Lung (tissue), 12 donors: ENCODE results near the gene LRRC17. TPM values are rescaled to one million over a fixed set of nuclear protein-coding genes. Genes with fewer than 3 reads are reported as not detected.
"Not testable (repeated sequence)": the region's sequence is repeated elsewhere in the genome, so short reads cannot be mapped to it uniquely, and the experiment has no call there.

Experiments used
- ATAC-seq: fragments of 200-7000 bp; cut with Tn5 transposase; one replicate; pipeline ENCODE4 v1.9.1; 2020; ENCODE audit warnings: moderate number of reproducible peaks; ENCODE audit not compliant: insufficient read depth, low FRiP score
- DNase-seq, 3 donors: peaks; one replicate each; pipeline ENCODE4 v3.0.0-alpha.2; 2013 to 2017
- H3K27ac ChIP-seq, 2 donors: one replicate each; pipeline ENCODE4 v1.5.1; 2013; ENCODE audit warnings: mild to moderate bottlenecking in 2 of 2, moderate library complexity in 2 of 2, control low read depth in 1 of 2, inconsistent platforms in 1 of 2, low read depth in 1 of 2, low read length in 1 of 2
- H3K27me3 ChIP-seq, 3 donors: one replicate each; pipeline ENCODE4 v1.5.1; 2013; ENCODE audit warnings: low read length in 2 of 3; ENCODE audit not compliant: control insufficient read depth in 3 of 3, insufficient read depth in 3 of 3
- H3K36me3 ChIP-seq, 4 donors: one replicate each; pipeline ENCODE4 v1.5.1; 2013; ENCODE audit warnings: low read length in 4 of 4, mild to moderate bottlenecking in 1 of 4, moderate library complexity in 1 of 4; ENCODE audit not compliant: control insufficient read depth in 4 of 4, insufficient read depth in 4 of 4
- H3K4me1 ChIP-seq, 5 donors: one replicate each; pipeline ENCODE4 v1.5.1; 2013; ENCODE audit warnings: low read length in 5 of 5, mild to moderate bottlenecking in 2 of 5, moderate library complexity in 1 of 5; ENCODE audit not compliant: control insufficient read depth in 5 of 5, insufficient read depth in 5 of 5
- H3K4me3 ChIP-seq: one replicate; pipeline ENCODE4 v1.5.1; 2013; ENCODE audit warnings: mild to moderate bottlenecking, control low read depth, moderate library complexity
- H3K9ac ChIP-seq, 2 donors: one replicate each; pipeline ENCODE4 v1.5.1; 2013; ENCODE audit warnings: low read length in 2 of 2, control low read depth in 1 of 2; ENCODE audit not compliant: insufficient read depth in 1 of 2
- H3K9me3 ChIP-seq, 4 donors: one replicate each; pipeline ENCODE4 v1.5.1; 2013; ENCODE audit warnings: low read length in 3 of 4, mild to moderate bottlenecking in 1 of 4, moderate library complexity in 1 of 4; ENCODE audit not compliant: control insufficient read depth in 4 of 4, insufficient read depth in 3 of 4
- CTCF ChIP-seq: IDR thresholded peaks from 2 replicates; pipeline ENCODE4 v1.5.1; 2012; ENCODE audit warnings: mild to moderate bottlenecking; ENCODE audit errors: control extremely low read depth, extremely low read depth
- WGBS, 2 donors: extraction: QIAGEN DNeasy Blood & Tissue Kit; methylation state at CpG; one replicate each; pipeline ENCODE4 v1.1.7; 2013; 5-methylcytosine and 5-hydroxymethylcytosine counted together
- polyA plus RNA-seq, 2 donors: library from polyadenylated mRNA; stranded (reverse); fragments of 200-250 nt; gene quantifications; one replicate each; pipeline ENCODE4 v1.2.1, GENCODE V29; 2013
- total RNA-seq, 2 donors: library from RNA; depleted of rRNA in 1 of 2; stranded (reverse); fragments of >200 nt in 1 of 2; gene quantifications; one replicate each; pipeline ENCODE4 v1.2.1, GENCODE V29; 2014 to 2021
- donor health status: control.
- donor health status: control.
- donor health status: Bipolar disorder and iron deficiency.
- donor health status: healthy.
- donor health status: DM: yes; HTN: yes; CAD: no.

The LRRC17 gene
- total and polyA plus RNA-seq, 4 donors, result 0.63 to 81.6 (median 2.2) TPM

GRCh38 chr7:102951839-102952238 lies 39.0 kb downstream of the LRRC17 start:
- TF ChIP-seq CTCF, result no peak
- no peak for DNase-seq
- WGBS, 2 donors, result 93 to 97% methylated on average over 3 of the region's 3 CpGs

GRCh38 chr7:102953406-102953805 lies 40.6 kb downstream of the LRRC17 start:
- H3K27me3 ChIP-seq, result no peaks in the 10 kb centered on the region
- no peaks in the 10 kb centered on the region for H3K9me3 ChIP-seq
- H3K36me3 ChIP-seq, result peaks cover 0 to 5% (median 2%) of the 10 kb centered on the region in 4 donors
- H3K9ac ChIP-seq, result no peak overlapping the region
- H3K27ac ChIP-seq, result no peak overlapping the region
- DNase-seq (no peak), ATAC-seq (no peak)
- no peaks in the 10 kb centered on the region for H3K4me1 ChIP-seq
- TF ChIP-seq CTCF, result no peak
- no peak overlapping the region for H3K4me3 ChIP-seq

More at GRCh38 chr7:102951839-102952238, 39.0 kb downstream of the LRRC17 start:
- Histone ChIP-seq H3K36me3 (peaks cover 0 to 5% (median 2%) of the 10 kb centered on the region in 4 donors), H3K9me3 (no peaks in the 10 kb centered on the region), H3K27ac (no peak overlapping the region), H3K4me3 (no peak overlapping the region), H3K9ac (no peak overlapping the region), H3K27me3 (no peaks in the 10 kb centered on the region), H3K4me1 (no peaks in the 10 kb centered on the region)
- no peak for ATAC-seq

- not testable (repeated sequence) for H3K9me3 ChIP-seq, H3K9ac ChIP-seq, H3K4me1 ChIP-seq, H3K27me3 ChIP-seq, H3K27ac ChIP-seq, H3K4me3 ChIP-seq, H3K36me3 ChIP-seq, ATAC-seq, DNase-seq
- WGBS, 2 donors, result 83 to 96% methylated on average over 4 of the region's 4 CpGs
These were observed 41.6 kb downstream of the LRRC17 start for GRCh38 chr7:102954359-102954758.

GRCh38 chr7:102958004-102958403 lies 45.2 kb downstream of the LRRC17 start:
- 86 to 91% methylated on average over 3 of the region's 3 CpGs for WGBS, 2 donors
- H3K27me3 ChIP-seq, H3K9me3 ChIP-seq, H3K4me1 ChIP-seq, ATAC-seq, DNase-seq, H3K27ac ChIP-seq, H3K36me3 ChIP-seq, H3K9ac ChIP-seq, H3K4me3 ChIP-seq: not testable (repeated sequence)

GRCh38 chr7:102961993-102962392 lies 49.2 kb downstream of the LRRC17 start:
- not testable (repeated sequence) for H3K4me1 ChIP-seq, H3K4me3 ChIP-seq, H3K27me3 ChIP-seq, H3K27ac ChIP-seq, H3K36me3 ChIP-seq, H3K9me3 ChIP-seq, ATAC-seq, DNase-seq, H3K9ac ChIP-seq
- 20 to 56% methylated on average over 1 of the region's 2 CpGs for WGBS, 2 donors
